Fibroblast of villous mesenchyme (primary cell): ENCODE results near the gene MAP4. TPM values are rescaled to one million over a fixed set of nuclear protein-coding genes. Genes with fewer than 3 reads are reported as not detected.

Experiments
- DNase-seq: peaks from one replicate; pipeline ENCODE4 v3.0.0-alpha.2; 2010; ENCODE audit warnings: low read depth
- H3K4me3 ChIP-seq: 2 replicates; pipeline ENCODE4 v1.5.1; 2011; ENCODE audit warnings: low read depth, mild to moderate bottlenecking, low read length
- CTCF ChIP-seq: IDR thresholded peaks from 2 replicates; pipeline ENCODE4 v1.5.1; 2012; ENCODE audit warnings: low read depth, mild to moderate bottlenecking, low read length; ENCODE audit not compliant: insufficient read depth
- total RNA-seq: library from RNA; depleted of rRNA; stranded (reverse); fragments of >200 nt; gene quantifications from 2 replicates; pipeline ENCODE4 v1.2.3, GENCODE V29; 2012

Gene MAP4
- total RNA-seq, 1 donor = 111 TPM

GRCh38 chr3:47848599-47849117, 167.6 kb downstream of the MAP4 start:
- no peak overlapping the region for H3K4me3 ChIP-seq
- TF ChIP-seq CTCF = no peak
- no peak for DNase-seq

GRCh38 chr3:47847801-47848518, 168.3 kb downstream of the MAP4 start:
- no peak overlapping the region for H3K4me3 ChIP-seq
- no peak for TF ChIP-seq CTCF
- no peak for DNase-seq

- DNase-seq = no peak
- TF ChIP-seq CTCF = no peak
- no peak overlapping the region for H3K4me3 ChIP-seq
Measured at GRCh38 chr3:47847260-47847659, 169.0 kb downstream of the MAP4 start.

- TF ChIP-seq CTCF = no peak
- no peak overlapping the region for H3K4me3 ChIP-seq
- no peak for DNase-seq
Measured at GRCh38 chr3:47846880-47847248, 169.4 kb downstream of the MAP4 start.

- DNase-seq = no peak
- H3K4me3 ChIP-seq = no peak overlapping the region
Measured at GRCh38 chr3:47846186-47846879, 169.9 kb downstream of the MAP4 start.

GRCh38 chr3:47841786-47842349, 174.3 kb downstream of the MAP4 start:
- DNase-seq = no peak
- no peak for TF ChIP-seq CTCF
- H3K4me3 ChIP-seq = no peak overlapping the region

More at GRCh38 chr3:47846186-47846879, 169.9 kb downstream of the MAP4 start:
- no peak for TF ChIP-seq CTCF
